GM08714 (cell line): Measurements from ENCODE around the gene ZNF467.

Experiments used
- H3K4me3 ChIP-seq: fragments of 200-500 bp; sonication (Bioruptor generic); 2 replicates; pipeline ENCODE4 v1.5.1; 2014; ENCODE audit warnings: mild to moderate bottlenecking, low read length, inconsistent platforms
- ZNF274 ChIP-seq: IDR thresholded peaks from 2 replicates; pipeline ENCODE4 v1.6.1; 2012; ENCODE audit warnings: mild to moderate bottlenecking, low read depth, low read length

The ZNF467 gene

DNA sequence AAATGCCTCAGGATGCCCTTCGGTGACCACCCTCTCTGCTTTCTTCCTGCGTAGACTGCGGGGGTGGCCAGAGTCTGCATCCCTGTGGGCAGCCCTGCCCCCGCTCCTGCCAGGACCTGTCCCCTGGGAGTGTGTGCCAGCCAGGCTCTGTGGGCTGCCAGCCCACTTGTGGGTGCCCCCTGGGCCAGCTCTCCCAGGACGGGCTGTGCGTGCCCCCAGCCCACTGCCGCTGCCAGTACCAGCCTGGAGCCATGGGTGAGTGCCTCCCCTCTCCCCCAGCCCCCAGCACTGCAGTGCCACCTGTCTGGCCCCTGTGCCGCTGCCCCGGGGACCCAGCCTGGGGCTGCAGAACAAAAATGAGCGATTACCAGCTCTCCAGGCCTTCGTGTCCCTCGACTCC, 41.7 kb upstream of the ZNF467 start:
- H3K4me3 ChIP-seq, result no peak overlapping the region
- TF ChIP-seq ZNF274, result no peak

DNA sequence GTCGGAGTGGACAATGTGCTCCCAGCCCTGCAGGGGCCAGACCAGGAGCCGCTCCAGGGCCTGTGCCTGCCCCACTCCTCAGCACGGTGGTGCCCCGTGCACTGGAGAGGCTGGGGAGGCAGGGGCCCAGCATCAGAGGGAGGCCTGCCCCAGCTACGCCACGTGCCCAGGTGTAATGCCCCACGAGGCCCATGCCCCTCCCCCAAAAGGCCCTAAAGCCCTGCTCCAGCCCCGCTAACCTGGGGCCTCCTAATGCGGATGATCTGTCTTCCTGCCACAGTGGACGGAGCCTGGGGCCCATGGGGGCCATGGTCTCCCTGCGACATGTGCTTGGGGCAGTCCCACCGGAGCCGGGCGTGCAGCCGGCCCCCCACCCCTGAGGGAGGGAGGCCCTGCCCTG, 41.1 kb upstream of the ZNF467 start:
- no peak overlapping the region for H3K4me3 ChIP-seq
- no peak for TF ChIP-seq ZNF274

DNA sequence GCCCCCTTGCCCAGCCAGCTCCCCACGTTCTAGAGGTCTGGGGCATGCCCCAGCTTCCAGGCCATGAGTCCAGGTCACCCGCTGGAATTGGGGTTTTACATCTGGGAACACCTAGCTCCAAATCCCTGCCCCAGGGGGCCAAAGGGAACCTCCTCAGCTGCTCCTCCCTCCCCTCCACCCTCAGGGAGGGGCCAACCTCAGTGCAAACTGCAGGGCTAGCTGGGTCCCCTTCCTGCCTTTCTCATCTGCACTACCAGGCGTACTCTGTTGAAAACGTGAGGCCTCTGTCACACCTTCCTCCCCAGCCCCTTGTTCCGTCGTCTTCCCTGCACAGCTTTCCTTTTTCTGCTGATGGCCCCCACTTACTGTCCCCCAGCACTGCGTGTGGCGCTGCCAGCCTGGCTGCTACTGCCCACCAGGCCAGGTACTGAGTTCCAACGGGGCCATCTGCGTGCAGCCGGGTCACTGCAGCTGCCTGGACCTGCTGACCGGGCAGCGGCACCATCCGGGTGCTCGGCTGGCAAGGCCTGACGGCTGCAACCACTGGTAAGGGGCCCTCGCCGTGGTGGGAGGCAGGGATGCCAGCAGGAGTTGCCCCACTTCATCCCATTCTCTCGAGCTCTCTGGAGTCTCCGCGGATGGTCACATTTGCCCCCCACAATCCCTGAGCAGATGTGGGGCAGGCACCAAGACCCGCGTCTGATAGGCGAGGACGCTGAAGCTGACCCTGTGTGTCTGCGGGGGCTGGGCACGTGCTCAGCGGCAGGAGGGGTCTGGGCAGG, 40.1 kb upstream of the ZNF467 start:
- TF ChIP-seq ZNF274, result no peak

DNA sequence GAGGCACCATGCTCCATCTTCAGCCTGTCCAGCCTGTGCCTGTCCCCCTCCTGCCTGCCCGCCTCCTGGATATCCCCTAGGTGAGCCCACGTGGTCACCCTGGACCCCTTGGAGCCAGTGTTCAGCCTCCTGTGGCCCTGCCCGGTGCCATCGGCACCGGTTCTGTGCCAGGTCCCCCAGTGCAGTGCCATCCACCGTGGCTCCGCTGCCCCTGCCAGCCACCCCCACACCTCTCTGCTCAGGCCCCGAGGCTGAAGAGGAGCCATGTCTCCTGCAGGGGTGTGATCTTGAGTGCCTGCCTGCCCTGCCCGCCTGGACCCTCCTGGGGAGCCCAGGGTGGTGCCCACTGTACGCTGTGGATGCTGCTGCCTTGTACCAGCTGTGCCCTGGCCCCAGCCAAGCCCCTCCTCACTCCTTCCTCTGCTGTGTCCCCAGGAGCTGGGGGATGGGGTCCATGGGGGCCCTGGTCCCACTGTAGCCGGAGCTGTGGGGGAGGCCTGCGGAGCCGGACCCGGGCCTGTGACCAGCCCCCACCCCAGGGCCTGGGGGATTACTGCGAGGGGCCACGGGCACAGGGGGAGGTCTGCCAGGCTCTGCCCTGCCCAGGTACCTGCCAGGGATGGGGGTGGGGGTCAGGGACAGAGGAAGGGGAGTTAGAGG, 38.6 kb upstream of the ZNF467 start:
- H3K4me3 ChIP-seq, result no peak overlapping the region
- no peak for TF ChIP-seq ZNF274

More for the DNA sequence above, 40.1 kb upstream of the ZNF467 start:
- H3K4me3 ChIP-seq, result no peak overlapping the region

DNA sequence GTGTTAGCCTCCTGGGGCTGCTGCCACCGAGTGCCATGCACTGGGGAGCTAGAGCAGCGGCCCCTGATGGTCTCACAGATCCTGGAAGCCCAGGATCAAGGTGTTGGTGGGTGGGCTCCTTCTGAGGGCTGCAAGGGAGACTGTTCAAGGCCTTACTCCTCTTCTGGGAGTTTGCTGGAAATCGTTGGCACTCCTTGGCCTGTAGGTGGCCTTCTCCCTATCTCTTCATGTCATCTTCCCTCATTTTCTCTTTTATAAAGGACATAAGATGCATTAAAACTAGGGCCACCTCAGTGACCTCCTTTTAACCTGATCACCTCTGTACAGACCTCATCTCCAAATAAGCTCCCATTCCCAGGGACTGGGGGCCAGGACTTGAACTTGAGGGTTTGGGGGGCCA, 37.8 kb upstream of the ZNF467 start:
- TF ChIP-seq ZNF274, result no peak
- H3K4me3 ChIP-seq, result no peak overlapping the region

GRCh38 chr7:149809215-149809614, 35.8 kb upstream of the ZNF467 start:
- TF ChIP-seq ZNF274, result no peak
- no peak overlapping the region for H3K4me3 ChIP-seq

DNA sequence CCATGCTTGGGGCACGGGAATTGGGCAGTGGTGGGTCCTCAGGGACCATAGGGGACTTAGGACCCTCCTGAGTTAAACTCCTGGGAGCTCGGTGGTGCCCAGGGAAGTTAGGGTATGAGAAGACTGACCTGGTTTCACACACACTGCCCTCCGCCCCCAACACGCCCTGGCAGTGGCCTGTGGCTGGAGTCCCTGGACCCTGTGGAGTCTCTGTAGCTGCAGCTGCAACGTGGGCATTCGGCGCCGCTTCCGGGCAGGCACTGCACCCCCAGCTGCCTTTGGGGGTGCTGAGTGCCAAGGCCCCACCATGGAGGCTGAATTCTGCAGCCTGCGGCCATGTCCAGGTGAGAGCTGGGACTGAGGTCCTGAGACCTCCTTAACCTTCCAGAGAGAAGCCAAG, 34.9 kb upstream of the ZNF467 start:
- TF ChIP-seq ZNF274, result no peak
- H3K4me3 ChIP-seq, result no peak overlapping the region

DNA sequence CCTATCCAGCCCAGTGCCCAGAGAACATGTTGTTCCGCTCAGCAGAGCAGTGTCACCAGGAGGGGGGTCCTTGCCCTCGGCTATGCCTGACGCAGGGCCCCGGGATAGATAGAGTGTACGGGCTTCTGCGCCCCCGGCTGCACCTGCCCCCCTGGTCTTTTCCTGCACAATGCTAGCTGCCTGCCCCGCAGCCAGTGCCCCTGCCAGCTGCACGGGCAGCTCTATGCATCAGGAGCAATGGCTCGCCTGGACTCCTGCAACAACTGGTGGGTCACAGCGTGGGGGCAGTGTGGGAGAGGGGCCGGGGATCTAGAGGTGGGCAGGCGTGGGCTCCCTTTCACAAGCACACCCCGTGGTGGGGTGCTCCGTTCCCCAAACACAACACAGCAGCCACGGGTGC, 33.3 kb upstream of the ZNF467 start:
- TF ChIP-seq ZNF274, result no peak

DNA sequence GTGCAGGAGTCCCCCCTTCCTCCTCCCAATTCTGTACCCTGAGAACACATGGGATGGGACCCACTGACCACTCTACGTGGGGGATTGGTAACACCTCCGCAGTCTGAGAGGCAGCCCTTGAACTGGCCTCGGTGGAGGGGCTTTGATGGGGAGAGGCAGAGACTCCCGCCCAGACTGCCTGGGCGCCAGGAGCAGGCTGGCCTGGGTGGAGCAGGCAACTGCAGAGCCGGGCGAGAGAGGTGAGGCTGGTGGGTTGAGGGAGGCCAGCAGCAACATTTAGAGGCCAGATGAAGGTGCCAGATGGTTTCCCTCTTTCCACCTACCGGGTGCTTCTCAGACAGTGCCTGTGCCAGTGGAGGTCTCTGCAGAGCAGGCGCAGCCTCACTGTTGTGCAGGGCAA, 30.7 kb upstream of the ZNF467 start:
- no peak overlapping the region for H3K4me3 ChIP-seq
- TF ChIP-seq ZNF274, result no peak

More for the DNA sequence above, 33.3 kb upstream of the ZNF467 start:
- no peak overlapping the region for H3K4me3 ChIP-seq

- TF ChIP-seq ZNF274, result no peak
- no peak overlapping the region for H3K4me3 ChIP-seq
These were observed 30.2 kb upstream of the ZNF467 start for GRCh38 chr7:149803551-149804074.

DNA sequence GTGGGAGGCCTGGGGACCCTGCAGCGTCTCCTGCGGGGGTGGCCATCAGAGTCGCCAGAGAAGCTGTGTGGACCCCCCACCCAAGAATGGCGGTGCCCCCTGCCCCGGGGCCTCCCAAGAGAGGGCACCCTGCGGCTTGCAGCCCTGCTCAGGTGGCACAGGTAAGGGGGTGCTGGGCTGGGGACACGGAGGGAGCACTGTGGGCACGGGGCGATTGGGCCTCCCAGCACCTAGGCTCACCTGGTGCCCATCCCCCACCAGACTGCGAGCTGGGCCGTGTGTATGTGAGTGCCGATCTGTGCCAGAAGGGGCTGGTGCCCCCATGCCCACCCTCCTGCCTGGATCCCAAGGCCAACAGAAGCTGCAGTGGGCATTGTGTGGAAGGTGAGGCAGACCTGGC, 29.6 kb upstream of the ZNF467 start:
- no peak overlapping the region for H3K4me3 ChIP-seq
- no peak for TF ChIP-seq ZNF274

DNA sequence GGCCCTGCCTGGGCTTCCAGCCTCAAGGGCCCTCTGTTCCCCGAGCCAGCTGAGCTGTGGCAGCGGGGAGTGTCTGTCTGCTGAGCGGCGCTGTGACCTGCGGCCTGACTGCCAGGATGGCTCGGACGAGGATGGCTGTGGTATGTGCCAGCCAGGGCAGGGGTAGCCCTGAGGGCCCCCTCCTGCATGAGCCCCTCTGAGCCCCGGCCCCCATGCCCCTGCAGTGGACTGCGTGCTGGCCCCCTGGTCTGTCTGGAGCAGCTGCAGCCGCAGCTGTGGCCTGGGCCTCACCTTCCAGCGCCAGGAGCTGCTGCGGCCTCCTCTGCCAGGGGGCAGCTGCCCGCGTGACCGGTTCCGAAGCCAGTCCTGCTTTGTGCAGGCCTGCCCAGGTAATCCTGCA, 28.4 kb upstream of the ZNF467 start:
- no peak for TF ChIP-seq ZNF274

GRCh38 chr7:149801002-149801566, 27.7 kb upstream of the ZNF467 start:
- H3K4me3 ChIP-seq, result no peak overlapping the region
- TF ChIP-seq ZNF274, result no peak

More for the DNA sequence above, 28.4 kb upstream of the ZNF467 start:
- H3K4me3 ChIP-seq, result no peak overlapping the region

DNA sequence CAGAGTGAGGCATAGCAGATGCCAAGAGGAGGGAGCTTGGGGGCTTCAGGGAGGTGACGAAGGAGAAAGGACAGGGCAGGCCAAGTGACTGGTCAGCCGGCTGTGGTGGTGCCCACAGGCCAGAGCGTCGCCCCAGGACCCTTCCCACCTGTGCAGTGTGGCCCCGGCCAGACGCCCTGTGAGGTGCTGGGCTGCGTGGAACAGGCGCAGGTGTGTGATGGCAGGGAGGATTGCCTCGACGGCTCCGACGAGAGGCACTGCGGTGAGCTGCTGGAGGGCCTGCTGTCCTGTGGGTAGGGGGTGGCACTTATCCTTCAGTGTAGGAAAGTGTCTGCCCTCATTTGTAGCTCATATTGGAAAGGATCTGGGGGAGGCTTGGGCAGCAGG, 26.8 kb upstream of the ZNF467 start:
- H3K4me3 ChIP-seq, result no peak overlapping the region
- TF ChIP-seq ZNF274, result no peak

DNA sequence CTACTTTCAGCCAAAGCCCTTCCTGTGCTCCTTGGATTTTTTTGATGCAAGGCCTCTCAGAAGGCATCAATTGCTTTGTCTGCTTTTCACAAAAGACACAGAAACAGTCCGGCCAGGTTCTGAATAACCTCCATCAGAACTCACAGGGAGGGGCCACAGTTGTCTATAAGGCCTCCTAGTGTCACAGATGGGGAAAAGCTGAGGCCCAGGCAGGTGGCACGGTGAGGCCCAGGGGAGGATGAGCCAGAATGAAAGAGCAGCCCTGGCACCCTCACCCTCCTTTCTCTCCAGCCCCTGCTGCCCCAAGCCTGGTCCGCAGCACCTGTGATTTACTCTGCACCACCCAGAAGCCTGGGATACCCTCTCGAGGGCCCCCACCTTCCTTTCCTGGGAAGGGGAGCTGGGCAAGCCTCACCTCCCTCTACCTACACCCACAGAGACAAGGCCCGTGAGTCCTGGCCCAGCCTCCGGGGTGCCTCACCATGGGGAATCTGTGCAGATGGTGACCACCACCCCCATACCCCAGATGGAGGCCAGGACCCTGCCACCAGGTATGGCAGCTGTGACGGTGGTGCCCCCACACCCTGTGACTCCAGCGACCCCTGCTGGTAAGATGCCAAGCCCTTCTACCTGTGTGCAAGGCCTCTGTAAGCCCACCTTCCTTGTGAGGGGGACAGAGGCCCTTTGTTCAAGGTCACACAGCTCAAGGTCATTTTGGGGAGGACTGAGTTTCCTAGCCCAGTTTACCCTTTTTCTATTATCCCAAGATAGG, 26.2 kb upstream of the ZNF467 start:
- TF ChIP-seq ZNF274, result no peak
- H3K4me3 ChIP-seq, result no peak overlapping the region
